Natural killer cell treated with Interleukin-12 subunit alpha and Interleukin-12 subunit beta and Interleukin-15 and Interleukin-18, amount 100 ng/mL, for 72 hours (primary cell): ENCODE results near the gene TEX28. TPM values are rescaled to one million over a fixed set of nuclear protein-coding genes. Genes with fewer than 3 reads are reported as not detected.
"Not testable (repeated sequence)": the region's sequence is repeated elsewhere in the genome, so short reads cannot be mapped to it uniquely, and the experiment has no call there.

Source experiments
- ATAC-seq, 2 donors: fragments of 150-1000 bp; cut with Tn5 transposase in 1 of 2; sonication (Bioruptor Pico), chemical (Tn5 transposase) in 1 of 2; 2 replicates each; pipeline ENCODE4 v1.10.0; 2021
- DNase-seq: peaks from one replicate; pipeline ENCODE4 v3.0.0; 2022; ENCODE audit warnings: low spot score
- H3K27ac Mint-ChIP-seq, 2 donors: 1 replicate in 1 of 2; 2 replicates in 1 of 2; pipeline ENCODE4 v1.8.0; 2022; ENCODE audit warnings: mixed read lengths in 2 of 2, mild to moderate bottlenecking in 1 of 2, moderate library complexity in 1 of 2
- H3K27me3 Mint-ChIP-seq, 2 donors: 1 replicate in 1 of 2; 2 replicates in 1 of 2; pipeline ENCODE4 v1.8.0; 2022; ENCODE audit warnings: mixed read lengths in 2 of 2
- H3K36me3 Mint-ChIP-seq: one replicate; pipeline ENCODE4 v1.8.0; 2022; ENCODE audit warnings: mixed read lengths
- H3K4me1 Mint-ChIP-seq, 2 donors: 1 replicate in 1 of 2; 2 replicates in 1 of 2; pipeline ENCODE4 v1.8.0; 2022; ENCODE audit warnings: low read depth in 2 of 2, mixed read lengths in 2 of 2, mild to moderate bottlenecking in 1 of 2
- H3K4me3 Mint-ChIP-seq: one replicate; pipeline ENCODE4 v1.8.0; 2022; ENCODE audit warnings: mixed read lengths
- H3K9me3 Mint-ChIP-seq: 2 replicates; pipeline ENCODE4 v1.8.0; 2022; ENCODE audit warnings: mixed read lengths
- total RNA-seq, 2 donors: library from RNA; stranded (reverse); gene quantifications; one replicate each; pipeline ENCODE4 v1.2.3, GENCODE V29; 2022

The TEX28 gene
- total RNA-seq, 2 donors from 2014 or later: not detected

DNA sequence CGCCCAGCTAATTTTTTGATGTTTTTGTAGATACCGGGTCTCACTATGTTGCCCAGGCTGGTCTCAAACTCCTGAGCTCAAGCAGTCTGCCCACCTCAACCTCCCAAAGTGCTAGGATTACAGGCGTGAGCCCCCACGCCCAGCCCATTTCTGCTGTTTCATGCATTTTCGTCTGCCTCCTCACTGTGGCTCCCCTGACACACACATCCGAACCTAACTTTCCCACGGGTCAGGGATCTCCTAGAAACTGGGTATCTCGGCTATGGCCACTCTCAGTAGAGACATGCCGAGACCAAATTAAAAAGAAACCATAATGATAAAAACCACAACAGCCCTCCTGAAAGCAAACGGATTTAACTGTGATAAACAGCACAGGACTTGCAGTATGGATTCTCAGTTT is 46.8 kb downstream of the TEX28 start:
- not testable (repeated sequence) for H3K27ac Mint-ChIP-seq, H3K9me3 Mint-ChIP-seq, H3K36me3 Mint-ChIP-seq, H3K4me1 Mint-ChIP-seq, H3K4me3 Mint-ChIP-seq, H3K27me3 Mint-ChIP-seq, DNase-seq
- peak; percentile 2 to 38 for ATAC-seq

DNA sequence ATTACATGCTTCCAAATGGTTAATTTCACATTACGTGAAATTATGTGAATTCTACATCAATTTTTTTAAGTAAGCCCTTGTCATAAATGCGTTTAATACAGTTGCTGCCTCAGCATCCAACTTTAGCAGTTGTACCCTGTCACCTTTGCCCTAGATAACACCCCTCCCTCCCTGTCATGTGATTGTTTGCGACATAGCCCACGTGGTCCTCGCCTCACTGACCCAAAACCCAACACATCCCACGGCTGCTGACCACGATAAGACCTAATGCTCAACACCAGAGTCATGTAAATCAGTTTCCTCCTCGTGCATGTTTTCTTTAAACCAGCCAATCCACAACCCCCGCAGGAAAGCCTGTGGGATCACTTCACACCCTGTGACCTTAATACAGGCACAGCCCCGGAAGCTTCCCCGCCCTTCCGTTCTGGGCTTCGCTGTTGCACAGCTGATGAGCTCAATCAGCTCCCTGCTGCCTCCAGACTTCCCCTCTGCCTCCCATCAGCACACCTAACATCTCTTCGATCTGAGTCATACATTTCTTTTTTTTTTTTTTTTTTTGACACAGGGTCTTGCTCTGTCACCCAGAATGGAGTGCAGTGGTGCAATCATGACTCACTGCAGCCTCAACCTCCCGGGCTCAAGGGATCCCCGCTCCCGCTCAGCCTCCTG is 47.4 kb downstream of the TEX28 start:
- DNase-seq, H3K4me1 Mint-ChIP-seq, H3K27me3 Mint-ChIP-seq, H3K27ac Mint-ChIP-seq, H3K4me3 Mint-ChIP-seq, H3K36me3 Mint-ChIP-seq, H3K9me3 Mint-ChIP-seq: not testable (repeated sequence)
- ATAC-seq: peak; percentile 97

DNA sequence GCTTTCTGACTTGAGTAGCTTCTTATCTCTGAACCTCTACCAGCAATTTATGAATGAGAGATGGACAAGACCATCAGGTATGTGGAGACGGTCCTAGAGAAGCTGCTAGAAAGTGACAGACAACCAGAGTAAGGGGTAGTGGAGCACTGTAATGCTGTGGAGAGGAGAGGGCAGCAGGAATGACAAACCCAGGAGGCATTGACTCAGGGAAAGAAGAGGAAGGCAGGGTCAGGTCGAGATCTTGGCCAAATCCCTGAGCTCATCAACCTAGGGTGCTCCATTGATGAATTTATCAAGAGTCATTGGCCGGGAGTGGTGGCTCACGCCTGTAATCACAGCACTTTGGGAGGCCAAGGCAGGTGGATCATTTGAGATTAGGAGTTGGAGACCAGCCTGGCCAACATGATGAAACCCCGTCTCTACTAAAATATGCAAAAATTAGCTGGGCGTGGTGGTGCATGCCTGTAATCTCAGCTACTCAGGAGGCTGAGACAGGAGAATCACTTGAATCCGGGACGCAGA is 54.9 kb downstream of the TEX28 start:
- not testable (repeated sequence) for H3K36me3 Mint-ChIP-seq, H3K27me3 Mint-ChIP-seq, H3K9me3 Mint-ChIP-seq, H3K4me1 Mint-ChIP-seq, H3K4me3 Mint-ChIP-seq
- peak in 1 of 2 donors; percentile 24 for ATAC-seq
- H3K27ac Mint-ChIP-seq: peak overlapping the region; percentile 41 to 50
- peak; percentile 48 for DNase-seq

DNA sequence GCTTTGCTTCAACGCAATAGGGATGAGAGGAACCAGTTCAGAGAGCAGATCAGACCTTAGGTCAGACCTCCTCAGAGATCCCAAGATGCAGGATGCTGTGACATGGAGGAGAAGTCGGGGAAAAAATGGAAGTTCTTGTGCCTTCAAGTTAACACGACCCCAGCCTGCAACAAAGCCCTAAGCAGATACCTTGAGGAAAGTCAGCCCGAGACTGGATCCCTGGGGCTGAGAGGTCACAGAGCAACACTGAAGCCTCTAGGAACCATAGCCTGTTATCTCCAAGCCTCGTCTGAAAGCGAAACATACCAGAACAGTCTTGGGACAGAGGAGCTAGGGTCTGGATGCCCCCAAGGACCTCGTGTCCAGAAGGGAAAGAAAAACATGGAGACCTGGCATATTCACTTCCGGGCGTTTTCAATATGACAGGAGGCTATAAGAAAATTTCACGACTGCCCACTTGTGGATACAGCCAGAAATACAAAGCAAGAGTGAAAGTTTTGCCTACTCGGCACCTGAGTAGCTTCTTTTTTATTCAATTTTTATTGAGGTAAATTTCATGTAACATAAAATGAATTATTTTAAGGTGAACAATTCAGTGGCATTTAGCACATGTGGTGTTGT is 55.9 kb downstream of the TEX28 start:
- H3K36me3 Mint-ChIP-seq, H3K4me1 Mint-ChIP-seq, H3K9me3 Mint-ChIP-seq, H3K27me3 Mint-ChIP-seq, H3K4me3 Mint-ChIP-seq, H3K27ac Mint-ChIP-seq, DNase-seq, ATAC-seq: not testable (repeated sequence)

DNA sequence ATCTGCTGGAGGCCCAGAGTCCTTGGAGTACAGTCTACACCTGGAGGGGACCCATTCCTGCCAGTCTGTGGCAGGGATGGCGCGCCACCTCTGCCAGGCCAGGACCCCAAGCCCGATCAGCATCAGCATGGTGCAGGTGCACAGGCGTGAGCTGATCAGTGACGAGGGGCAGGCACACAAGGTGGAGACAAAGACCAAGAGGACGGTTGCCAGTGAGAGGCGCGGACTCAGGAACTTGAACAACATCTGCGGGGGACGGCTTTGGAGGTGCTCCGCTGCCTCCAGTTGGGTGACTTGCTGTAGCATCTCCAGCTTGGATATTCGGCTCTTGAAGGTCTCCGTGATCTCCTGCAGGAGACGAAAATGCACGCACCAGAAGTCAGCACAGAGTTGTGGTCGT is 61.3 kb downstream of the TEX28 start:
- DNase-seq, H3K36me3 Mint-ChIP-seq, H3K4me1 Mint-ChIP-seq, H3K27ac Mint-ChIP-seq, H3K4me3 Mint-ChIP-seq, H3K9me3 Mint-ChIP-seq, ATAC-seq, H3K27me3 Mint-ChIP-seq: not testable (repeated sequence)

DNA sequence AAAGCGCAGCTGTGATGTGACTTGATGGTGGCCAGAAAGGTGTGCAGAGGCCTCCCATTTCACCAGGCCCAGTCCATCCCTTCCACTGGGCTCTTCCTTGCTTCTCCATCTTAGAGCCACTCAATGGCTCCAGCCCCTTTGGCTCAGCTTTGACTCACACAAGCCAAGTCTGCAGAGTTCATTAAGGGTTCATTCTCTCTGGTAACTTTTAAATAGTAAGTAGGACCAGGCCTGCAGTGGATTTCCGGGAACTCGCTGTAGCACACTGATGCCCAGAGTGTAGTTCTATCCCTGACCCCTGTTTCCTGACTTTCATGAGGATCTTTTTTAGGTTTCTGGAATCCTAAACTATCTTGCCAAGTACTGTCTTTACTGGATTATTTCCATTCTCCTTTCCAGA is 63.5 kb downstream of the TEX28 start:
- not testable (repeated sequence) for H3K27ac Mint-ChIP-seq, DNase-seq, H3K36me3 Mint-ChIP-seq, H3K4me1 Mint-ChIP-seq, H3K27me3 Mint-ChIP-seq, H3K4me3 Mint-ChIP-seq, H3K9me3 Mint-ChIP-seq, ATAC-seq

DNA sequence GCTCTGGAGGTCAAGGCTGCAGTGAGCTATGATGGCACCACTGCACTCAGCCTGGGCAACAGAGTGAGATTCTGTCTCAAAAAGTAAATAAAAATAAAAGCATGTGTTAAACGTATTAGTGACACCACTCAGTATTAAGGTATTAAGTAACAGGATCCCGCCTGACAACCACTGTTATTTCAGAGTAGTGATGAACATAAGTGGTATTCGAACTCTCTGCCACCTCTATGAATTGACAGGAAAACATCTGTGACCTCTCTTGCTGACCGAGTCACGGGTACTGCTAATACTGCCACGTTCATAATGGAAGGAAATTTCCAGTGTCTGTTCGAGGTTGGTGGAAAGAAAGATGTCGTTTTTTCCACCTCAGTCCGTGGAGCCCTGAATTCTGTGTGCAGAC is 68.2 kb downstream of the TEX28 start:
- ATAC-seq, H3K4me3 Mint-ChIP-seq, H3K9me3 Mint-ChIP-seq, H3K36me3 Mint-ChIP-seq, H3K27me3 Mint-ChIP-seq, H3K4me1 Mint-ChIP-seq, DNase-seq, H3K27ac Mint-ChIP-seq: not testable (repeated sequence)

DNA sequence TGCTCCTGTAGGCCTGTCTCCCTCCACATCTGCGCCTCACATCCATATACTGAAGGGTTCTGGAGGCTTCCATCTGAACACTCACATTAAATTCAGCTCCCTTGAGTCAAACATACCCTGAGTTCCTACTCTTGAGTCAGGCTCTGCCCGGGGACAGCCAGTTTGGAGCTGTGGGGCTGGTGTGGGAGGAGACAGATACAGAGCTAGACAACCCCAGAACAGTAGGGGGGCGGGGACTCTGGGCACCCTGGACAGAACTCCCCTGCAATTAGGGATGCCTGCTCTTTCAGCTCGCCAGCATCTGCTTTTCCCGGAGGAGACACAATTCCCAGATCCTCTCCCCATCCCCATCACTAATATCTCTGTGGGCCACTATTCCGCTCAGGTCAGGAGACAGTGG is 69.6 kb downstream of the TEX28 start:
- H3K27me3 Mint-ChIP-seq, DNase-seq, H3K36me3 Mint-ChIP-seq, H3K4me1 Mint-ChIP-seq, H3K4me3 Mint-ChIP-seq, ATAC-seq, H3K9me3 Mint-ChIP-seq, H3K27ac Mint-ChIP-seq: not testable (repeated sequence)

Other genes with a start within 250 kb of the TEX28 start
- gene MECP2, start 197.4 kb downstream of the TEX28 start, total RNA-seq: 100 to 1,000 TPM in 1 of 2 donors, 10 to 100 TPM in 1; 65.5 to 103 TPM
- gene OPN1LW, start 150.9 kb downstream of the TEX28 start, total RNA-seq: not detected
- not detected for gene OPN1MW, start 112.5 kb downstream of the TEX28 start, total RNA-seq
- not detected for gene OPN1MW2, start 75.4 kb downstream of the TEX28 start, total RNA-seq
- not detected for gene OPN1MW3, start 37.5 kb downstream of the TEX28 start, total RNA-seq
- gene TKTL1, start 671 bp upstream of the TEX28 start, total RNA-seq: 1 to 10 TPM; 3.0 to 4.1 TPM
- gene FLNA, start 79.5 kb upstream of the TEX28 start, total RNA-seq: 100 to 1,000 TPM; 574 to 727 TPM
- gene EMD, start 84.2 kb upstream of the TEX28 start, total RNA-seq: 10 to 100 TPM; 49.2 to 61.9 TPM
- 1,000 to 10,000 TPM; 1,953 to 2,194 TPM for gene RPL10, start 103.3 kb upstream of the TEX28 start, total RNA-seq
- gene DNASE1L1, start 114.1 kb upstream of the TEX28 start, total RNA-seq: 10 to 100 TPM; 12.4 to 14.6 TPM
- gene TAFAZZIN, start 116.4 kb upstream of the TEX28 start, total RNA-seq: 10 to 100 TPM; 47.4 to 73.7 TPM
- gene ATP6AP1, start 133.6 kb upstream of the TEX28 start, total RNA-seq: 100 to 1,000 TPM in 1 of 2 donors, 10 to 100 TPM in 1; 46.7 to 106 TPM
- gene GDI1, start 142.0 kb upstream of the TEX28 start, total RNA-seq: 100 to 1,000 TPM; 157 to 187 TPM
- gene FAM50A, start 149.0 kb upstream of the TEX28 start, total RNA-seq: 100 to 1,000 TPM in 1 of 2 donors, 10 to 100 TPM in 1; 75.2 to 108 TPM
- gene PLXNA3, start 163.2 kb upstream of the TEX28 start, total RNA-seq: 10 to 100 TPM; 52.4 to 61.3 TPM
- gene LAGE3, start 184.2 kb upstream of the TEX28 start, total RNA-seq: 10 to 100 TPM; 29.4 to 48.5 TPM
- 10 to 100 TPM; 39.6 to 65.6 TPM for gene UBL4A, start 191.5 kb upstream of the TEX28 start, total RNA-seq
- gene SLC10A3, start 195.5 kb upstream of the TEX28 start, total RNA-seq: 10 to 100 TPM; 22.1 to 30.7 TPM
- gene FAM3A, start 221.1 kb upstream of the TEX28 start, total RNA-seq: 10 to 100 TPM; 28.5 to 41.1 TPM